ENCODE results near the gene INCENP. TPM values are rescaled to one million over a fixed set of nuclear protein-coding genes. Genes with fewer than 3 reads are reported as not detected.
A peak's percentile ranks its signal among the peaks of the same experiment; 100 is the strongest.

Gene INCENP
- total RNA-seq, 3 donors from 2014 or later (not counting 1 experiment from before 2014, with no cell fraction given): 24.4 to 47.6 (median 27.3) TPM

- no peak for DNase-seq
- no peak overlapping the region for H3K4me3 Mint-ChIP-seq
- intact Hi-C loops (cut with micrococcal nuclease): no loop called here
- TF ChIP-seq CTCF (IDR thresholded peaks at IDR 0.05): no peak
- no peaks in the 10 kb centered on the region for H3K9me3 ChIP-seq (ENCODE audit: control insufficient read depth, insufficient read depth, low read length)
- H3K36me3 ChIP-seq (ENCODE audit: control insufficient read depth, insufficient read depth, low read length): peaks cover 34% of the 10 kb centered on the region
- WGBS (ENCODE audit: insufficient coverage): 95% methylated on average over 6 of the region's 6 CpGs
- no peak for ATAC-seq
- no peaks in the 10 kb centered on the region for H3K36me3 Mint-ChIP-seq
- no peaks in the 10 kb centered on the region for H3K27me3 Mint-ChIP-seq (ENCODE audit: low read depth in 2 of 2)
- no peaks in the 10 kb centered on the region for H3K9me3 Mint-ChIP-seq
- H3K4me3 ChIP-seq (ENCODE audit: low read length): no peak overlapping the region
- no peaks in the 10 kb centered on the region for H3K27me3 ChIP-seq (ENCODE audit: control insufficient read depth, insufficient read depth, low read length)
- H3K4me1 ChIP-seq (ENCODE audit: control insufficient read depth, insufficient read depth, low read length): no peaks in the 10 kb centered on the region
- H3K4me1 Mint-ChIP-seq: peaks cover 9 to 37% of the 10 kb centered on the region in 2 donors
- no peak overlapping the region for H3K27ac ChIP-seq (ENCODE audit: low read length)
- peak overlapping the region in 1 of 2 donors; percentile 33 for H3K27ac Mint-ChIP-seq
Measured at GRCh38 chr11:62132191-62132590, 8.4 kb downstream of the INCENP start.

DNA sequence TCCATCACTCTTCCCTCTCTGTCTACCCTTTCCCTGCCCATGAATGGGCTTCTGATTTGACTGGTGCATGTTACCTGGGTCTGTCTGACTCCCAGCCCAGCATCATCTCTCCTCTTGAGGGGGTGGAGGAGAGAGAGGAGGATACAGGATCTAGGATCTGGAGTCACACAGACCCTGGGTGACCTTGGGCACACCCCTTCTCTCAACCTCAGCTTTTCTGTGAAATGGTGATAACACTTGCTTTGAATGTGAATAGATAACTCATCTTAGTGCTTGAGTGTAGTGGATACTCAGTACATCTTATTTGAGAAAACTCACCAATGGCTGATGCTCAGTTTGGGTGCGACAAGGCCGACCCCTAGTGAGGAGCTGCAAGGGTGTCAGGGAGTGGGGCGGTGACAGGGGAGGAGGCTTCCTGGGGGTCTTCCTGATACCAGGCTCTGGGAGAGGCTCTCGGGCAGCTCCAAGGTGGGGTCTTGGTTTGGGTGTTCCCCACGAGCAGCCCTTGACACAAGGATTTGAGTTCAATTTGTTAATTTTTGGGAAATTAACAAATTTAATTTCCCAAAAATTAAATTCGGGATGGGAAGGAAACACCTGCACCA lies 9.0 kb downstream of the INCENP start:
- TF ChIP-seq CTCF (IDR thresholded peaks at IDR 0.05): no peak
- H3K36me3 Mint-ChIP-seq: no peaks in the 10 kb centered on the region
- no peaks in the 10 kb centered on the region for H3K27me3 Mint-ChIP-seq (ENCODE audit: low read depth in 2 of 2)
- Histone ChIP-seq H3K9me3 (ENCODE audit: control insufficient read depth, insufficient read depth, low read length) (no peaks in the 10 kb centered on the region), H3K36me3 (ENCODE audit: control insufficient read depth, insufficient read depth, low read length) (peaks cover 34% of the 10 kb centered on the region), H3K27me3 (ENCODE audit: control insufficient read depth, insufficient read depth, low read length) (no peaks in the 10 kb centered on the region), H3K27ac (ENCODE audit: low read length) (no peak overlapping the region), H3K4me1 (ENCODE audit: control insufficient read depth, insufficient read depth, low read length) (no peaks in the 10 kb centered on the region), H3K4me3 (ENCODE audit: low read length) (no peak overlapping the region)
- ATAC-seq (no peak), DNase-seq (no peak)
- no peaks in the 10 kb centered on the region for H3K9me3 Mint-ChIP-seq
- peak overlapping the region in 1 of 2 donors; percentile 33 for H3K27ac Mint-ChIP-seq
- no peak overlapping the region for H3K4me3 Mint-ChIP-seq
- WGBS (ENCODE audit: insufficient coverage): 77% methylated on average over 5 of the region's 6 CpGs
- intact Hi-C loops (cut with micrococcal nuclease): no loop called here
- peaks cover 9 to 32% of the 10 kb centered on the region in 2 donors for H3K4me1 Mint-ChIP-seq

DNA sequence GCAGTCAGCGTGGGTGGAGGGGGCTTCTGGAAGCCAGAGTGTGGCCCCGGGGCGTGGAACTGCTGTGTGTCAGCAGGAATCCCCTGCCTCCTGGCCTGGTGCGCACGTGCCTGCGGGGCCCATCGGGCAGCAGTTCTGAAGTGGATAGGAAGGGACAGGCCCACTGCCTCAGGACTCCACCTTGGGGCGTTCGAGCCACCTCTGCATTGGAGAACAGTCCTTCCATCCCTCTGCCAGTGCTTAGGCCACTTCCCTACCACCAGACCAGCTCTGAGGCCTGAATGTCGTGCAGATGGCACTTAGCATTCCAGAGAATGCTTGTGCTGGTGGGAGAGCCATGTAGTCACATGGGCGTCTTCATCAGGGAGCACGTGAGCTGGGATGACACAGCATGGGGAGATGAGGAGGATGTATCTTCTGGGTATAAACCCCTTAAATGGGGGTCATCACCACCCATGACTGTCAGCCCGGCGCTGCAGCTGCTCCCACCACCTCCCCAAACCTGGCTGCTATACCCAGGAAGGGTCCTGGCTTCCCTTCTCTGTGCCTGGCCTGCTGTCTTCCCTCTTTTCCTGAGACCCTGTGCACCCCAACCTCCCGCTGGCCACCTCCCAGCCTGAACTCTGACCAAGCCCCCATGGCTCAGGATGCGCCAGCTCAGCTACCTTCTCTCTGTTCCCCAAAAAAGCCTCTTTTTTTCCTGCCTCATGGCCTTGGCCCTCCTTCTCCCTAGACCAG lies 9.7 kb downstream of the INCENP start:
- Mint-ChIP-seq H3K27ac (peak overlapping the region; percentile 14 to 33), H3K4me1 (peaks cover 9 to 27% of the 10 kb centered on the region in 2 donors), H3K36me3 (no peaks in the 10 kb centered on the region), H3K27me3 (ENCODE audit: low read depth in 2 of 2) (no peaks in the 10 kb centered on the region), H3K4me3 (no peak overlapping the region), H3K9me3 (no peaks in the 10 kb centered on the region)
- intact Hi-C loops (cut with micrococcal nuclease): no loop called here
- Histone ChIP-seq H3K27me3 (ENCODE audit: control insufficient read depth, insufficient read depth, low read length) (no peaks in the 10 kb centered on the region), H3K4me1 (ENCODE audit: control insufficient read depth, insufficient read depth, low read length) (no peaks in the 10 kb centered on the region), H3K27ac (ENCODE audit: low read length) (no peak overlapping the region), H3K4me3 (ENCODE audit: low read length) (no peak overlapping the region), H3K36me3 (ENCODE audit: control insufficient read depth, insufficient read depth, low read length) (peaks cover 35% of the 10 kb centered on the region), H3K9me3 (ENCODE audit: control insufficient read depth, insufficient read depth, low read length) (no peaks in the 10 kb centered on the region)
- no peak for TF ChIP-seq CTCF (IDR thresholded peaks at IDR 0.05)
- ATAC-seq (no peak), DNase-seq (no peak)
- WGBS (ENCODE audit: insufficient coverage): 85% methylated on average over 16 of the region's 16 CpGs

Measured in natural killer cell (primary cell).